WTC11 (cell line): Measurements from ENCODE around the gene DOK4. TPM values are rescaled to one million over a fixed set of nuclear protein-coding genes. Genes with fewer than 3 reads are reported as not detected.
A peak's percentile ranks its signal among the peaks of the same experiment; 100 is the strongest.

ENCODE experiments used
- ATAC-seq: fragments of 200-7000 bp; cut with Tn5 transposase; 2 replicates; pipeline ENCODE4 v1.10.0; 2021; ENCODE audit warnings: mild to moderate bottlenecking, moderate library complexity
- CTCF ChIA-PET: fragments of 300-600 bp; sonication (Branson Sonifier 250); formaldehyde crosslinking; loops from one replicate; lab custom pipeline; 2021; ENCODE audit warnings: antibody characterized with exemption; lab: Charles Lee
- POLR2A ChIA-PET: fragments of 350-600 bp; sonication (Branson Sonifier 250); formaldehyde crosslinking; loops from one replicate; lab custom pipeline; 2021; ENCODE audit warnings: antibody characterized with exemption; lab: Charles Lee
- DNase-seq: peaks from one replicate; pipeline ENCODE4 v3.0.0; 2021; ENCODE audit warnings: low spot score
- H3K27ac Mint-ChIP-seq: 2 replicates; pipeline ENCODE4 v1.8.0; 2021; ENCODE audit warnings: mixed read lengths
- H3K27me3 Mint-ChIP-seq: 2 replicates; pipeline ENCODE4 v1.8.0; 2021; ENCODE audit warnings: low read depth, mild to moderate bottlenecking, moderate library complexity, mixed read lengths
- H3K36me3 Mint-ChIP-seq: 2 replicates; pipeline ENCODE4 v1.8.0; 2021; ENCODE audit warnings: mixed read lengths
- H3K4me1 Mint-ChIP-seq: 2 replicates; pipeline ENCODE4 v1.8.0; 2022; ENCODE audit warnings: mixed read lengths
- H3K4me3 Mint-ChIP-seq: 2 replicates; pipeline ENCODE4 v1.8.0; 2021; ENCODE audit warnings: mild to moderate bottlenecking, moderate library complexity, mixed read lengths
- H3K9me3 Mint-ChIP-seq: 2 replicates; pipeline ENCODE4 v1.8.0; 2021; ENCODE audit warnings: mixed read lengths
- ELF4 ChIP-seq: sonication (generic); formaldehyde crosslinking; IDR thresholded peaks from 2 replicates; pipeline ENCODE4 v1.8.1; 2022; ENCODE audit warnings: low read depth, mild to moderate bottlenecking, moderate library complexity, missing genetic modification reagents
- FOXP1 ChIP-seq: sonication (generic); formaldehyde crosslinking; IDR thresholded peaks from 2 replicates; pipeline ENCODE4 v1.8.0; 2022; ENCODE audit warnings: missing genetic modification reagents, mild to moderate bottlenecking, moderate library complexity, borderline replicate concordance
- HMGXB4 ChIP-seq: sonication (generic); formaldehyde crosslinking; IDR thresholded peaks from 2 replicates; pipeline ENCODE4 v1.8.1; 2023; ENCODE audit warnings: mild to moderate bottlenecking, moderate library complexity, missing genetic modification reagents
- KAT7 ChIP-seq: sonication (generic); formaldehyde crosslinking; IDR thresholded peaks from 2 replicates; pipeline ENCODE4 v1.8.1; 2023; ENCODE audit warnings: missing genetic modification reagents, mild to moderate bottlenecking, borderline replicate concordance
- total RNA-seq: library from RNA; stranded (reverse); gene quantifications from 3 replicates; pipeline ENCODE4 v1.2.3, GENCODE V29; 2021
- TF ChIP-seq, protein P1 (sequence below): sonication (generic); formaldehyde crosslinking; IDR thresholded peaks from 2 replicates; pipeline ENCODE4 v1.8.0; 2022; ENCODE audit warnings: missing genetic modification reagents
- TF ChIP-seq, protein P2 (sequence below): fragments of 200-600 bp; IDR thresholded peaks from 2 replicates; pipeline ENCODE4 v1.8.0; 2022; ENCODE audit warnings: antibody characterized with exemption
- TF ChIP-seq, protein P3 (sequence below): sonication (generic); formaldehyde crosslinking; IDR thresholded peaks from 2 replicates; pipeline ENCODE4 v1.8.1; 2022; ENCODE audit warnings: mild to moderate bottlenecking, moderate library complexity, missing genetic modification reagents

DOK4 gene
- total RNA-seq, 1 experiment from 2014 or later, result 25.0 TPM

DNA sequence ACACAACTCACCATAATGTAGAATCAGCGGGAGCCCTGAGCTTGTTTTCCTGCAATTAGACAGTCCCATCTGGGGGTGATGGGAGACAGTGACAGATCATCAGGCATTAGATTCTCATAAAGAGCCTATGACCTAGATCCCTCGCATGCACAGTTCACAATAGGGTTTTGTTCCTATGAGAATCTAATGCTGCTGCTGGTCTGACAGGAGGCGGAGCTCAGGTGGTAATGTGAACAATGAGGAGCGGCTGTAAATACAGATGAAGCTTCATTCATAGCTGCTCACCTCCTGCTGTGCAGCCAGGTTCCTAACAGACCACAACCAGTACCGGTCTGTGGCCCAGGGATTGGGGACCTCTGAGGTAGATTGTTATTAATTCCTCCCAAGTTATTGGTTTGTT, 2.9 kb upstream of the DOK4 start (continued):
- TF ChIP-seq, protein P1, sequence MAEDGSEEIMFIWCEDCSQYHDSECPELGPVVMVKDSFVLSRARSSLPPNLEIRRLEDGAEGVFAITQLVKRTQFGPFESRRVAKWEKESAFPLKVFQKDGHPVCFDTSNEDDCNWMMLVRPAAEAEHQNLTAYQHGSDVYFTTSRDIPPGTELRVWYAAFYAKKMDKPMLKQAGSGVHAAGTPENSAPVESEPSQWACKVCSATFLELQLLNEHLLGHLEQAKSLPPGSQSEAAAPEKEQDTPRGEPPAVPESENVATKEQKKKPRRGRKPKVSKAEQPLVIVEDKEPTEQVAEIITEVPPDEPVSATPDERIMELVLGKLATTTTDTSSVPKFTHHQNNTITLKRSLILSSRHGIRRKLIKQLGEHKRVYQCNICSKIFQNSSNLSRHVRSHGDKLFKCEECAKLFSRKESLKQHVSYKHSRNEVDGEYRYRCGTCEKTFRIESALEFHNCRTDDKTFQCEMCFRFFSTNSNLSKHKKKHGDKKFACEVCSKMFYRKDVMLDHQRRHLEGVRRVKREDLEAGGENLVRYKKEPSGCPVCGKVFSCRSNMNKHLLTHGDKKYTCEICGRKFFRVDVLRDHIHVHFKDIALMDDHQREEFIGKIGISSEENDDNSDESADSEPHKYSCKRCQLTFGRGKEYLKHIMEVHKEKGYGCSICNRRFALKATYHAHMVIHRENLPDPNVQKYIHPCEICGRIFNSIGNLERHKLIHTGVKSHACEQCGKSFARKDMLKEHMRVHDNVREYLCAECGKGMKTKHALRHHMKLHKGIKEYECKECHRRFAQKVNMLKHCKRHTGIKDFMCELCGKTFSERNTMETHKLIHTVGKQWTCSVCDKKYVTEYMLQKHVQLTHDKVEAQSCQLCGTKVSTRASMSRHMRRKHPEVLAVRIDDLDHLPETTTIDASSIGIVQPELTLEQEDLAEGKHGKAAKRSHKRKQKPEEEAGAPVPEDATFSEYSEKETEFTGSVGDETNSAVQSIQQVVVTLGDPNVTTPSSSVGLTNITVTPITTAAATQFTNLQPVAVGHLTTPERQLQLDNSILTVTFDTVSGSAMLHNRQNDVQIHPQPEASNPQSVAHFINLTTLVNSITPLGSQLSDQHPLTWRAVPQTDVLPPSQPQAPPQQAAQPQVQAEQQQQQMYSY, result no peak
- TF ChIP-seq KAT7 (CRISPR knock-in tag) (no peak), HMGXB4 (CRISPR knock-in tag) (no peak)

GRCh38 chr16:57486858-57487834, 853 bp upstream of the DOK4 start:
- no peak for ATAC-seq
- POLR2A ChIA-PET, result interaction anchor here (1.7 kb wide), 1 partner anchor 11 kb away, joined by 7 read pairs; no protein-coding TSS in a partner anchor
- H3K27me3 Mint-ChIP-seq, result peaks cover 21% of the 10 kb centered on the region
- CTCF ChIA-PET, result interaction anchor here (0.8 to 3.3 kb wide), 9 partner anchors 10 to 50 kb away, joined by 3 to 48 read pairs (median 4); partner anchors contain the start of genes CCDC102A and POLR2C
- DNase-seq, result no peak
- H3K9me3 Mint-ChIP-seq, result peaks cover 15% of the 10 kb centered on the region
- no peak for TF ChIP-seq ELF4
- TF ChIP-seq, protein P2, sequence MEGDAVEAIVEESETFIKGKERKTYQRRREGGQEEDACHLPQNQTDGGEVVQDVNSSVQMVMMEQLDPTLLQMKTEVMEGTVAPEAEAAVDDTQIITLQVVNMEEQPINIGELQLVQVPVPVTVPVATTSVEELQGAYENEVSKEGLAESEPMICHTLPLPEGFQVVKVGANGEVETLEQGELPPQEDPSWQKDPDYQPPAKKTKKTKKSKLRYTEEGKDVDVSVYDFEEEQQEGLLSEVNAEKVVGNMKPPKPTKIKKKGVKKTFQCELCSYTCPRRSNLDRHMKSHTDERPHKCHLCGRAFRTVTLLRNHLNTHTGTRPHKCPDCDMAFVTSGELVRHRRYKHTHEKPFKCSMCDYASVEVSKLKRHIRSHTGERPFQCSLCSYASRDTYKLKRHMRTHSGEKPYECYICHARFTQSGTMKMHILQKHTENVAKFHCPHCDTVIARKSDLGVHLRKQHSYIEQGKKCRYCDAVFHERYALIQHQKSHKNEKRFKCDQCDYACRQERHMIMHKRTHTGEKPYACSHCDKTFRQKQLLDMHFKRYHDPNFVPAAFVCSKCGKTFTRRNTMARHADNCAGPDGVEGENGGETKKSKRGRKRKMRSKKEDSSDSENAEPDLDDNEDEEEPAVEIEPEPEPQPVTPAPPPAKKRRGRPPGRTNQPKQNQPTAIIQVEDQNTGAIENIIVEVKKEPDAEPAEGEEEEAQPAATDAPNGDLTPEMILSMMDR, result no peak
- TF ChIP-seq, protein P3, sequence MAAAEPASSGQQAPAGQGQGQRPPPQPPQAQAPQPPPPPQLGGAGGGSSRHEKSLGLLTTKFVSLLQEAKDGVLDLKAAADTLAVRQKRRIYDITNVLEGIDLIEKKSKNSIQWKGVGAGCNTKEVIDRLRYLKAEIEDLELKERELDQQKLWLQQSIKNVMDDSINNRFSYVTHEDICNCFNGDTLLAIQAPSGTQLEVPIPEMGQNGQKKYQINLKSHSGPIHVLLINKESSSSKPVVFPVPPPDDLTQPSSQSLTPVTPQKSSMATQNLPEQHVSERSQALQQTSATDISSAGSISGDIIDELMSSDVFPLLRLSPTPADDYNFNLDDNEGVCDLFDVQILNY (CRISPR knock-in tag), result no peak
- peak overlapping the region; percentile 63 for H3K4me3 Mint-ChIP-seq
- no peak overlapping the region for H3K27ac Mint-ChIP-seq
- peaks cover 16% of the 10 kb centered on the region for H3K4me1 Mint-ChIP-seq
- 0 out of 2 replicates have a peak, but pooled peaks cover 4% of the 10 kb centered on the region for H3K36me3 Mint-ChIP-seq

DNA sequence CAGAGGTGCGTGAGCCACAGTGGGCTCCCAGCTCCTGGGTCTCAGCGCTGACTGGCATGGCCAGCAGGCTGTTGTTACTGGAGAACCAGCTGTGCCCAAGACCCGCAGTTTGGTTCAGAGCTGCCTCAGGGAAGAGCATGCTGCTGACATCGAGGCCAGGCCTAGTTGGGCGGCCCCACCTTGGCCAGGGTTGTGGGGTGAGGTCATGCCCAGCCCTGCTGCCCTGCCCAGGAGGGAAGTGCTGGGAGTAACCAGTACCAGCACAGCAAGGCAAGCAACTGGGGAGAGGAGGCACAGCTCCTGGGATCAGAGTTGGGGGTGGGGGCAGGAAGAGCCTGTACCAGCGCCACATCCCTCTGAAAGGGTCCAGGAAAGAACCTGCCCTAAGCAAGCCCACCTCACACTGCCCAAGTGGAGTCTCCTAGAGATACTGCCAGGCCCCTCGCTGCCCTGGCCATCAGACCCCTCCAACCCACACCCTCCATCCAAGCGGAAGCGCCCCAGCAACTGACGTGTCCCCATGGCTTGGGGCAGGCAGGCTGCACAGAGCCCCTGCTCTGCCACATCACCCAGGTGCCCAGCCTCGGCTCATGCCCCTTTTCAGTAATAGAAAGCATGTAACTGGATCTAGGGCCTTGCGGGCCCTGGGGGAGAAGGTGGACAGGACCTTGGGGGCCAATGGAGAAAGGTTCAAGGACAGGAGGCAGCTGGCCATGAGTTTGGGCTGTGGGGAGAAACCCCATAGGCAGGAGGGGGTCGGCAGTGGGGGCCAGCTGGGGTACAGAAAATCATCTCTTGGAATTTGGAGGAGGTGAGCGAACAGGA, 990 bp downstream of the DOK4 start:
- Mint-ChIP-seq H3K9me3 (peaks cover 15% of the 10 kb centered on the region), H3K36me3 (0 out of 2 replicates have a peak, but pooled peaks cover 4% of the 10 kb centered on the region), H3K27me3 (peaks cover 21% of the 10 kb centered on the region), H3K4me3 (peak overlapping the region; percentile 76), H3K27ac (no peak overlapping the region), H3K4me1 (peaks cover 20% of the 10 kb centered on the region)
- TF ChIP-seq HMGXB4 (CRISPR knock-in tag), result no peak
- 0 out of 2 replicates have a peak, but pooled peaks have one; percentile 24 for TF ChIP-seq FOXP1
- ChIA-PET POLR2A (interaction anchor here (1.7 kb wide), 1 partner anchor 9 kb away, joined by 7 read pairs; no protein-coding TSS in a partner anchor), CTCF (interaction anchor here (0.8 to 3.3 kb wide), 8 partner anchors 13 to 66 kb away, joined by 3 to 48 read pairs (median 4); partner anchors contain the start of genes CCDC102A and POLR2C)
- ATAC-seq (no peak), DNase-seq (no peak)
